HUES64 (cell line): Measurements from ENCODE around the gene UBL7.
"Not testable (repeated sequence)": the region's sequence is repeated elsewhere in the genome, so short reads cannot be mapped to it uniquely, and the experiment has no call there.

Source experiments
- H3K27ac ChIP-seq: 2 replicates; pipeline ENCODE4 v1.7.0; 2013; ENCODE audit warnings: low read depth, low read length, inconsistent platforms
- H3K27me3 ChIP-seq: 2 replicates; pipeline ENCODE4 v1.6.1; 2013; ENCODE audit warnings: mild to moderate bottlenecking, low read length; ENCODE audit not compliant: insufficient read depth
- H3K36me3 ChIP-seq: 2 replicates; pipeline ENCODE4 v1.6.1; 2013; ENCODE audit warnings: mild to moderate bottlenecking, low read length; ENCODE audit not compliant: insufficient read depth
- H3K4me1 ChIP-seq: 2 replicates; pipeline ENCODE4 v1.6.1; 2013; ENCODE audit warnings: mild to moderate bottlenecking, low read length, moderate library complexity; ENCODE audit not compliant: insufficient read depth
- H3K4me3 ChIP-seq: 2 replicates; pipeline ENCODE4 v1.5.1; 2013; ENCODE audit warnings: mild to moderate bottlenecking, low read length, moderate library complexity
- H3K9ac ChIP-seq: 2 replicates; pipeline ENCODE4 v1.6.1; 2013; ENCODE audit warnings: mild to moderate bottlenecking, low read depth, low read length
- H3K9me3 ChIP-seq: 2 replicates; pipeline ENCODE4 v1.6.1; 2013; ENCODE audit warnings: low read depth, low read length; ENCODE audit not compliant: insufficient read depth
- WGBS: fragments of 150-250, 120-280 bp; methylation state at CpG from one replicate; pipeline ENCODE4 v1.1.7; 2013; ENCODE audit warnings: missing lambda C conversion rate; 5-methylcytosine and 5-hydroxymethylcytosine counted together

The UBL7 gene

DNA sequence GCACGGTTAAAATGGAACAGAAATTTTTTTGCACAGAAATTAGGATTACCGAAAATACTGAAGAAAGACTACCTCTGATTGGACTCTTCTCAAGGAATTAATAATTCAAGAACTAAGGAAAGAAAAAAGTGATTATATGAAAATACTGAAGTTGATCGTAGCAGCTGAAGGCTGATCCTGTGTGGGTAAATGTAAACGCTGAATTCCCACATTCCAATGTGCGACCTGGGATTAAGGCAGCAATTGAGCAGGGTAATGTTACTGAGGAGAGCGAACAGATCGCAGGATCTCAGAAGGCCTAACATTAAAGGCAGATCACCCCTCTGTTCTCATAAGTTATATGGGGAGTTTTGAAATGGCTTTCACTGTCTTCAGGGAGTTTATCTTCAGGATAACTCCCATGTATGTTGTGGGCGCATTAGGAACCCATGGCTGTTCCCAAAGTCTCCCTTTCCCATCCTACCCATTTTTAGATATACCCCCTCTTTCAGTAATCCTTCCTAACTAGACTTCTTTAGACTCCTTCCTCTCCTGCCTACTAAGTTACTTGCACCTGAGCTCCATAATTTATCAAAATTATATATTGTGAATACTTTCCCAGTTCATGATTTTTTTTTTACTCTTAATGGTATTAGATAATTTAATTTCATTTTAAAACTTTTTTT, 1.0 kb upstream of the UBL7 start:
- peak overlapping the region; percentile 91 for H3K27ac ChIP-seq

DNA sequence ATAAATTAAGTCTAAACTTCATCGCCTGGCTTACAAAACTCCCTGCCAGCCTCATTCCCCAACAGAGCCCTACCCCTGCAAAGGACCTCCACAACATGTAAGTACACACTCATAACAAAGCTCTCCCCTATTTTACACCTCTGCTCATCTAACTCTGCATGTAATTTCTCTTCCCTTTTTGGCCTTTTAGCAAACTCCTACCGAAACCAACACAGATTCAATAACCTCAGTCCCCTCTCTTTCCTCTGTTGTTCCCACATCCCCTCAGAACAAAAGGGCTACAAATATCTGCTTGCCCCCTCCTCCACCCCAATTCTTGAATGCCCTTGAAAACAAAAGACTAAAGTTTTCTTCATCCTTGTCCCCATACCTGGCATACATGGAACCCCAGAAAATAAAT, 662 bp downstream of the UBL7 start:
- peaks cover 9% of the 10 kb centered on the region; the same call in 1 of the 2 replicates for H3K4me1 ChIP-seq
- no peaks in the 10 kb centered on the region for H3K27me3 ChIP-seq
- peak overlapping the region; percentile 66 for H3K27ac ChIP-seq
- peaks cover 18% of the 10 kb centered on the region for H3K36me3 ChIP-seq
- no peaks in the 10 kb centered on the region; the same call in 1 of the 2 replicates for H3K9me3 ChIP-seq
- H3K9ac ChIP-seq = peak overlapping the region; percentile 80
- WGBS = 75% methylated on average over 2 of the region's 2 CpGs
- H3K4me3 ChIP-seq = peak overlapping the region; percentile 95

More for the DNA sequence above, 1.0 kb upstream of the UBL7 start:
- H3K27me3 ChIP-seq = no peaks in the 10 kb centered on the region
- H3K4me3 ChIP-seq = peak overlapping the region; percentile 95
- peaks cover 20% of the 10 kb centered on the region for H3K36me3 ChIP-seq
- peaks cover 9% of the 10 kb centered on the region; the same call in 1 of the 2 replicates for H3K4me1 ChIP-seq
- WGBS = 31% methylated on average over 8 of the region's 8 CpGs
- peak overlapping the region; percentile 89 for H3K9ac ChIP-seq
- no peaks in the 10 kb centered on the region; the same call in 1 of the 2 replicates for H3K9me3 ChIP-seq

DNA sequence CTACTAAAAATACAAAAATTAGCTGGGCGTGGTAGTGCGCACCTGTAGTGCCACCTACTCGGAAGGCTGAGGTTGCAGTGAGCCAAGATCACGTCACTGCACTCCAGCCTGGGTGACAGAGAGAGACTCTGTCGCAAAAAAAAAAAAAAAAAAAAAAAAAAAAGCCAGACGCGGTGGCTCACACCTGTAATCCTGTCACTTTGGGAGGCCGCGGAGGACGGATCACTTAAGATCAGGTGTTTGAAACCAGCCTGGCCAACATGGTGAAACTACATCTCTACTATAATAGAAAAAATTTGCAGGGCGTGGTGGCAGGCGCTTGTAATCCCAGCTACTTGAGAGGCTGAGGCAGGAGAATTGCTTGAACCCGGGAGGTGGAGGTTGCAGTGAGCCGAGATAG, 1.2 kb downstream of the UBL7 start:
- 97% methylated on average over 14 of the region's 14 CpGs for WGBS
- H3K4me3 ChIP-seq, H3K9ac ChIP-seq: not testable (repeated sequence)

DNA sequence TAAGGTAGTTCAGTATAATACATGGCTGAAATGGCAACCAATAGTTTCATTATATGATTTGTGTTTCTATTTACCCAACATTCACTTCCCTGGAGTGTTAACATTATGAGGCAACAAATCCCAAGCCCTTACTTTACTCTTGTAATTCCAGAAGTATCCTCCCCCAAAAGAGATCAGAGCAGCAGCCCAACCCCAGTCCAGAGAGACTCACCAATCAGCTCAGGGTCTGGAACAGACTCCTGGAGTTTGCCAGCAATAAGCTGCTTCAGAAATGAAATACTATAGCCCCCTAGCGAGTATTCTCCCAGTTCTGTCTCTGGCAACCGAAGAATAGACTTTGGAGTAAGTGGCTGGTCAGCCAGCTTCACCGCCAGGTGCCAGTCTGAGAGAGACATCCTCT, 2.5 kb downstream of the UBL7 start:
- H3K9ac ChIP-seq = no peak overlapping the region
- peaks cover 26% of the 10 kb centered on the region for H3K36me3 ChIP-seq
- H3K27ac ChIP-seq = no peak overlapping the region
- H3K27me3 ChIP-seq = no peaks in the 10 kb centered on the region
- no peak overlapping the region for H3K4me3 ChIP-seq
- H3K4me1 ChIP-seq = peaks cover 15% of the 10 kb centered on the region
- H3K9me3 ChIP-seq = no peaks in the 10 kb centered on the region
- WGBS = 95% methylated on average over 3 of the region's 3 CpGs

More for the DNA sequence above, 1.2 kb downstream of the UBL7 start:
- H3K9me3 ChIP-seq, H3K27ac ChIP-seq, H3K27me3 ChIP-seq, H3K4me1 ChIP-seq: not testable (repeated sequence)
- H3K36me3 ChIP-seq = peaks cover 21% of the 10 kb centered on the region

DNA sequence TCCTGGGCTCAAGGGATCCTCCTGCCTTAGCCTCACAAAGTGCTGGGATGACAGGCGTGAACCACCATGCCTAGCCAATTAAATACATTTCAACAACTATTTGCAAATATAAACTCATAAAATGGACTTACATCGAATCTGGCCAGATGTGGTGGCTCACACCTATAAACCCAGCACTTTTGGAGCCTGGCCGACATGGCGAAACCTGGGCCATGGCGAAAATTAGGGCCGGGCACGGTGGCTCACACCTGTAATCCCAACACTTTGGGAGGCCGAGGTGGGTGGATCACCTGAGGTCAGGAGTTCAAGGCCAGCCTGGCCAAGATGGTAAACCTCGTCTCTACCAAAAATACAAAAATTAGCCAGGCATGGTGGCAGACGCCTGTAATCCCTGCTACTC, 3.9 kb downstream of the UBL7 start:
- H3K9me3 ChIP-seq, H3K9ac ChIP-seq, H3K4me3 ChIP-seq, H3K27ac ChIP-seq, H3K27me3 ChIP-seq: not testable (repeated sequence)
- H3K36me3 ChIP-seq = peaks cover 31% of the 10 kb centered on the region
- peaks cover 16% of the 10 kb centered on the region for H3K4me1 ChIP-seq
- WGBS = 96% methylated on average over 10 of the region's 10 CpGs

DNA sequence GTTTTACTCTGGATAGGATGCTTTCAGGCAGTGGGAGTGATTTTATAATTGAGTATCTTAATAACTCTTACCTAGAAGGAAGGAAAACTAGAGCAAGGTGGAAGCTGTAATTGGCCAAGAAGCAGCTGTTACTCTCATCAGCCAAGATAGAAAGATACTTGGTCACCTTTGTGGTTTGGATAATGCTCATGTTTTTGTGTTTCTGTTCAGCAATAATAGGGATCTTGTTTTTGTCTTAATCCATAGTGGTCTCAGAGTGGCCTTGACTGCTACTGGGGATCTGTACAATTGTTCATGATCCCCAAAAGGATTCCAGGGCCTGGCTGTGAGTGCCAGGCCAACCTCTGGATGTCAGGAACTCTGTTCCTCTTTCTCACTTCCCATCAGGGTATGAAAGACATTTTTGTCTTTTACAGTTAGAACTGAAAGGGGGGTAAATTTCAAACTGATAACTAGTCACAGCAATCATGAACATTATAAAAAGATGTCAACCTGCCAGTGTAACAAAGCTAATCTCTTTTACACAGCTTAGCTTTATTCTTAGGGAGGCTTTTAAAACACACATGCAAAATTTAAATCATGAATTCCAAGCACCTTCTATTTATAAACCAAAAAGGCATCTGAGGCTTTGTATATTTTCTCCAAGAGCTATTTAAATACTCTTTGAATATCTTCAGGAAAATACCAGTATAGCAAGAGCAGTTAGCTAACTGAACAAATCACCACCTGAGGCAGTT, 6.0 kb downstream of the UBL7 start:
- peaks cover 41% of the 10 kb centered on the region for H3K36me3 ChIP-seq
- no peak overlapping the region for H3K4me3 ChIP-seq
- peaks cover 10% of the 10 kb centered on the region for H3K4me1 ChIP-seq
- H3K27me3 ChIP-seq = no peaks in the 10 kb centered on the region
- H3K27ac ChIP-seq = no peak overlapping the region
- H3K9me3 ChIP-seq = no peaks in the 10 kb centered on the region
- H3K9ac ChIP-seq = no peak overlapping the region

DNA sequence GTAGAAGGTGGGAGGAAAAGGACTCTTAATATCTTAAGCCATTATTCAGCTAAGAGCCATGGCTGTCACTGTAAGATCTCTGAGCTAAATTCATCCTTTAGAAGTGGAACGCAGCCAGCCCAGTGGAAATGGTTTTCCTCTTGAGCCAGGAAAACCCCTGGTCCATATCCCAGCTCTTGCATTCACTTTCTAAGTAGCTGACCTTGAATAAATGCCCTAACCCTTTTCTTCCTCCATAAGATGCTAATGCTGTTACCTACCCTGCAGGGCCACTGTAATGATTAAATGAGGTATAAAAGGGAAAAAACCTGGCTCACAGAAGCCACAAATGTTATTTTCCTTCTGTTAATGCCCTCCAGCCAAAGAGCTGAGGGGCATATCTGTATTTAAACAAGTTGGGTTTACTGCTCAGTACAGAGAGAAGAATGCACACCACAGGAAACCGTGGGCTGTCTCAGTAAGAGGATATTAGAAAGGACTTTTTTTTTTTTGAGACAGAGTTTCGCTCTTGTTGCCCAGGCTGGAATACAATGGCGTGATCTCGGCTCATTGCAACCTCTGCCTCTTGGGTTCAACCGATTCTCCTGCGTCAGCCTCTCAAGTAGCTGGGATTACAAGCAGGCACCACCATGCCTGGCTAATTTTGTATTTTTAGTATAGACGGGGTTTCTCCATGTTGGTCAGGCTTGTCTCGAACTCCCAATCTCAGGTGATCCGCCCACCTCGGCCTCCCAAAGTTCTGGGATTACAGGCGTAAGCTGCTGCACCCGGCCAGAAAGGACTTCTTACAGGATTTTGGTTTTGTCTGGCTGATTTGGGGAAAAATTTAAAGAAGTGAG, 6.8 kb downstream of the UBL7 start:
- 84% methylated on average over 13 of the region's 13 CpGs for WGBS
- Histone ChIP-seq H3K4me1 (peaks cover 10% of the 10 kb centered on the region), H3K9me3 (no peaks in the 10 kb centered on the region), H3K27ac (0 out of 2 replicates have a peak overlapping the region, but pooled peaks have one; percentile 21), H3K36me3 (peaks cover 49% of the 10 kb centered on the region), H3K27me3 (no peaks in the 10 kb centered on the region), H3K9ac (0 out of 2 replicates have a peak overlapping the region, but pooled peaks have one; percentile 1), H3K4me3 (no peak overlapping the region)

DNA sequence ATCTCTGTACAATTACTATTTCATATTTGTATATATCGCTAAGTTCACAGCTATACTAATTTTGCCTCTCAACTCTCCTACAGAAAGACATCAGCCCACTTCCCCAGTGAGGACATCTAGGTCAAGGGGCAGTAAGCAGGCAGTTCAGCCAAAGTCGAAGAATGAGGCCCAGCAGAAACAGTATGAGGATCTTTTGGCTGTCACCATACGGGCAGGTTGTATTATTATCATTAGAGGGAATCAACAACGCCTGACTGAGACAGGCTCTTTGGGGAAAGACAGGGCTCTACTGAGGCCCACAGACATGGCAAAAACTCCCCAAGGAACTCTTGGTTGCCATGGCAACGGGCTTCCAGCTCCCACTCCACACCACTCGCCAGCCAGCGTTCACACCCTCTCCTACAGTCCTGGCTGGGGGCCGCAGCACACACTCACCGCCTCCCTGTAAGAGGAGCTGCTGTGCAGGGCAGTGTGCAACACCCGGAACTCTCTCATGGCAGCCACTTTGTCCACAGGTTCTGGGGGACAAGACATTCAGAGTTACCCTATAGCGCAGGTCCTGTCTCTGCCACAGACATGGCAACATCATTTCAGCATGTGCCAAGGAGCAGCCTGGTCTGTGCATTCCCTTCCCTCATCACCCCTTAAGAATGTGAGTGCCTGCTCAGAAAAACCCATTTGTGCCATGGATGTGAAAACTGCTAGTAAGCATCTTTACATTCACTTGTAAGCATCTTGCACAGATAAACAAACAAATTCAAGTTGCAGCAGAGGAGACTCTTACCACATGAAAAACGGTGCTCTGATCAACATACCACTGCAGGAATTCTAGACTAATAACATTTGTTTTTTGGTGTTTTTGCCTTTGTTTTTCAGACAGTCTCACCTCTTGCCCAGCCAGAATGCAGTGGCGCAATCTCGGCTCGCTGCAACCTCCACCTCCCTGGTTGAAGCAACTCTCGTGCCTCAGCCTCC, 8.8 kb downstream of the UBL7 start:
- no peaks in the 10 kb centered on the region for H3K9me3 ChIP-seq
- H3K4me3 ChIP-seq = no peak overlapping the region
- 93% methylated on average over 16 of the region's 16 CpGs for WGBS
- no peak overlapping the region for H3K9ac ChIP-seq
- H3K27me3 ChIP-seq = no peaks in the 10 kb centered on the region
- peaks cover 65% of the 10 kb centered on the region for H3K36me3 ChIP-seq
- H3K27ac ChIP-seq = no peak overlapping the region
- peaks cover 10% of the 10 kb centered on the region for H3K4me1 ChIP-seq

DNA sequence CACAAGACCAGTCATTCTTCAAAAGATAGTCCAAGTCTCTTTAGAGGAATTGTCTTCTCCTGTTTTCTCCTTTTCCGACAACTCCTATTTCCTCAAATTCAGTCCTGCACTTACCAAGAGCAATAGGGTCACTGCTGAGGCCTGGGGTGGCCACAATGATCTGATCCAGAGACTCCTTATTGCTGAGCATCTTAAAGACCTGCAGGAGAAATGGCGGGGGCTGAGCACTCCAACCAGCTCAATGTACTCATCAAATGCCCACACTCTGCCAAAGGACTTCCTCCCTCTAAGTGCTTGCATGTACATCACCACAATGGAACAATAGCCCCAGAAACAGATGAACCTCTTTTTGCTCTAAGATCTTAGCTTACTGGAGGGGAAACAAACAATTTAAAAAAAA, 9.6 kb downstream of the UBL7 start:
- Histone ChIP-seq H3K27ac (no peak overlapping the region), H3K4me3 (no peak overlapping the region), H3K9ac (no peak overlapping the region), H3K27me3 (no peaks in the 10 kb centered on the region), H3K36me3 (peaks cover 69% of the 10 kb centered on the region), H3K4me1 (peaks cover 10% of the 10 kb centered on the region), H3K9me3 (no peaks in the 10 kb centered on the region)
- WGBS = 92% methylated on average over 2 of the region's 2 CpGs

DNA sequence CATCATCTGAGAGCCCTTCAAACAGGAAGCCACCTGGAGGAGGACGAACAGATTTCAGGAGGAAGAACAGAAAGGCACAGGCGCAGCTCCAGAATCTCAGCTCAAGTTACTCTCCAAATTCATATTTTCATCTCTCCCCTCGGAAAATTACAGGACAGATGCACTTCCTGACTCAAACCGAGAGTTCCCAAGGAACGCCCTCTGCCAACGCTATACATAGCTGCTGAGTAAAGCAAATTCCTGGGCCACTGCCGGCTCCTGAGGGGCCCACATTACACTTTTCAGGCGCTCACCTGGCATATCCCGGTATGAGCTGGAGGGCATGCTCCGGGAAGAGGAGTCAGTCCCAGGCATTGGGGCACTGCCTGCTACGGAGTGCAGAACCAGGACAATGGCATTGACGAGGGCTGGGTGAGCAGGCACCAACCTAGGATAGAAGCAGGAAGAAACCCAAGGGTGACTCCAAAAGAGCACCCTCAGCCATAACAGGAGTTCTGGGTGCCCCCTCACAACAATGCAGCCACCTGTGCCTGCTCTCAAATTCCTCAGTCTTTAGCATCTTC, 11.2 kb downstream of the UBL7 start:
- Histone ChIP-seq H3K27me3 (no peaks in the 10 kb centered on the region), H3K9ac (no peak overlapping the region), H3K4me1 (peaks cover 10% of the 10 kb centered on the region), H3K4me3 (no peak overlapping the region), H3K9me3 (no peaks in the 10 kb centered on the region), H3K27ac (no peak overlapping the region), H3K36me3 (peaks cover 72% of the 10 kb centered on the region)
- WGBS = 94% methylated on average over 12 of the region's 12 CpGs
